CD14-positive monocyte (primary cell): ENCODE results near the gene GNG11. TPM values are rescaled to one million over a fixed set of nuclear protein-coding genes. Genes with fewer than 3 reads are reported as not detected.

ENCODE experiments used
- DNase-seq, 3 donors: peaks; one replicate each; pipeline ENCODE4 v3.0.0-alpha.2; 2011 to 2022
- H2AFZ ChIP-seq: 2 replicates; pipeline ENCODE4 v1.6.0; 2012; ENCODE audit warnings: mild to moderate bottlenecking, low read depth, low read length, inconsistent platforms; ENCODE audit not compliant: insufficient read depth, poor library complexity, severe bottlenecking
- H3K27ac ChIP-seq, 2 donors: 1 replicate in 1 of 2; 2 replicates in 1 of 2; pipeline ENCODE4 v1.5.1; 2012 to 2013; ENCODE audit warnings: low read length in 2 of 2, control low read depth in 1 of 2, inconsistent platforms in 1 of 2, low read depth in 1 of 2, mild to moderate bottlenecking in 1 of 2
- H3K27me3 ChIP-seq, 2 donors: one replicate each; pipeline versions ENCODE4 v1.6.0 to v1.6.1; 2011 to 2013; ENCODE audit warnings: low read length in 2 of 2; ENCODE audit not compliant: control insufficient read depth in 2 of 2, insufficient read depth in 2 of 2
- H3K36me3 ChIP-seq, 2 donors: replicated peaks in 1 of 2; 1 replicate in 1 of 2; 2 replicates in 1 of 2; pipeline versions ENCODE4 v1.5.1 to v1.6.1; 2012 to 2013; ENCODE audit warnings: low read length in 2 of 2, control low read depth in 1 of 2, inconsistent platforms in 1 of 2, mild to moderate bottlenecking in 1 of 2; ENCODE audit not compliant: insufficient read depth in 2 of 2, control insufficient read depth in 1 of 2
- H3K4me1 ChIP-seq, 2 donors: 1 replicate in 1 of 2; 2 replicates in 1 of 2; pipeline versions ENCODE4 v1.5.1 to v1.6.1; 2012 to 2013; ENCODE audit warnings: low read length in 2 of 2, control low read depth in 1 of 2, inconsistent platforms in 1 of 2, mild to moderate bottlenecking in 1 of 2, moderate library complexity in 1 of 2; ENCODE audit not compliant: insufficient read depth in 2 of 2, control insufficient read depth in 1 of 2
- H3K4me2 ChIP-seq: replicated peaks from 2 replicates; pipeline ENCODE3; 2012; ENCODE audit warnings: low read length, moderate library complexity, mild to moderate bottlenecking; ENCODE audit not compliant: poor library complexity, severe bottlenecking; ENCODE audit errors: extremely low read depth
- H3K4me3 ChIP-seq, 3 experiments: fragments of 200-600 bp in 1 of 3; sonication (generic) in 1 of 3; replicated peaks in 1 of 3; 1 replicate in 2 of 3; 2 replicates in 1 of 3; pipeline ENCODE4 v1.5.1; 2011 to 2013; ENCODE audit warnings: low read length in 3 of 3, mild to moderate bottlenecking in 3 of 3, control low read depth in 2 of 3, low read depth in 2 of 3, inconsistent platforms in 1 of 3, moderate library complexity in 1 of 3
- H3K79me2 ChIP-seq: 2 replicates; pipeline ENCODE4 v1.6.0; 2012; ENCODE audit warnings: mild to moderate bottlenecking, control low read depth, inconsistent platforms, low read length, moderate library complexity; ENCODE audit not compliant: insufficient read depth
- H3K9ac ChIP-seq: 2 replicates; pipeline ENCODE4 v1.6.0; 2017; ENCODE audit warnings: low read length, mild to moderate bottlenecking; ENCODE audit not compliant: insufficient read depth, poor library complexity, severe bottlenecking
- H3K9me3 ChIP-seq, 2 donors: replicated peaks in 1 of 2; 1 replicate in 1 of 2; 2 replicates in 1 of 2; pipeline versions ENCODE4 v1.5.1 to v1.6.1; 2012 to 2013; ENCODE audit warnings: low read length in 2 of 2, control low read depth in 1 of 2; ENCODE audit not compliant: control insufficient read depth in 1 of 2, insufficient read depth in 1 of 2
- H4K20me1 ChIP-seq: 2 replicates; pipeline ENCODE4 v1.6.0; 2012; ENCODE audit warnings: mild to moderate bottlenecking, low read length, control low read depth, moderate library complexity; ENCODE audit not compliant: insufficient read depth
- H3K27ac Mint-ChIP-seq, 7 donors: one replicate each; pipeline ENCODE4 v1.8.0; 2020; ENCODE audit warnings: mild to moderate bottlenecking in 7 of 7, mixed read lengths in 7 of 7, moderate library complexity in 6 of 7, inconsistent platforms in 2 of 7
- H3K27me3 Mint-ChIP-seq, 3 donors: one replicate each; pipeline ENCODE4 v1.8.0; 2021 to 2022; ENCODE audit warnings: low read depth in 3 of 3, mild to moderate bottlenecking in 3 of 3, mixed read lengths in 3 of 3, moderate library complexity in 3 of 3, inconsistent platforms in 1 of 3
- H3K36me3 Mint-ChIP-seq, 2 donors: one replicate each; pipeline ENCODE4 v1.8.0; 2020; ENCODE audit warnings: mixed read lengths in 2 of 2, inconsistent platforms in 1 of 2, mild to moderate bottlenecking in 1 of 2
- H3K4me1 Mint-ChIP-seq: one replicate; pipeline ENCODE4 v1.8.0; 2020; ENCODE audit warnings: mild to moderate bottlenecking, mixed read lengths
- H3K4me3 Mint-ChIP-seq, 2 donors: one replicate each; pipeline ENCODE4 v1.8.0; 2020; ENCODE audit warnings: mild to moderate bottlenecking in 2 of 2, mixed read lengths in 2 of 2, moderate library complexity in 1 of 2
- H3K9me3 Mint-ChIP-seq, 7 donors: one replicate each; pipeline ENCODE4 v1.8.0; 2020 to 2022; ENCODE audit warnings: mixed read lengths in 7 of 7, mild to moderate bottlenecking in 6 of 7, moderate library complexity in 6 of 7, inconsistent platforms in 2 of 7
- CTCF ChIP-seq: fragments of 200-600 bp; IDR thresholded peaks from one replicate; pipeline ENCODE4 v1.8.0; 2022; ENCODE audit warnings: antibody characterized with exemption, mild to moderate bottlenecking
- WGBS: methylation state at CpG from one replicate; pipeline ENCODE4 v1.1.5; 2013; ENCODE audit warnings: missing lambda C conversion rate; ENCODE audit not compliant: insufficient coverage; 5-methylcytosine and 5-hydroxymethylcytosine counted together
- intact Hi-C, 2 donors: fragments of 100-400 bp; cut with micrococcal nuclease; formaldehyde crosslinking; loops; one replicate each; pipeline versions ENCODE4 v1.15.0 to v1.15.1; 2023
- polyA plus RNA-seq, 3 donors: library from polyadenylated mRNA; depleted of rRNA in 1 of 3; unstranded in 2 of 3; stranded (reverse) in 1 of 3; fragments of 300-500 nt in 2 of 3; fragments of >200 nt in 1 of 3; fragmentation: Illumina TruSeq in 2 of 3; gene quantifications; 1 replicate in 2 of 3; 2 replicates in 1 of 3; pipeline ENCODE4 v1.2.3, GENCODE V29; 2012 to 2021

GNG11 gene
- polyA plus RNA-seq, 3 donors = 1.0 to 1.6 TPM; not detected in 1

DNA sequence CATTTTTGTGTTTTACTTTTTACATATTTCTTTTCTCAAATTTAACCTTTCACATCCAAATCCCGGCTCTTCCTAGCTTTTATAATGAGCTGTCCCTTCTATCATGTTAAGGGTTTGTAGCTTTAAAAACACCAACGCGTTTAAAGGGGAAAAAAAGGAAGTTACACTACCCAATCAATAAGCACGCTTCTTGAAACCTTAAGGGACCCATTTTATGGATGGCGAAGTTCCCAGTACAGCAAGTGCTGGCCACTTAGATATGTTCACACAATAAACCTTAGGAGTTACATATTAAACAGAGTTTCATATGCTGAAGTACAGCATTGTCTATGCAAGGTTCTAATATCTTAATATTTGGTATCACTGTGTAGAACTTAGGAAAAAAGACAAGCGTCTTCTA is 1.8 kb downstream of the GNG11 start:
- no peak overlapping the region for H2AFZ ChIP-seq
- no peaks in the 10 kb centered on the region for H3K36me3 ChIP-seq
- intact Hi-C loops = no loop called here
- Mint-ChIP-seq H3K4me3 (no peak overlapping the region), H3K27ac (no peak overlapping the region), H3K27me3 (peaks cover 18 to 35% (median 27%) of the 10 kb centered on the region in 3 donors), H3K4me1 (peaks cover 10% of the 10 kb centered on the region), H3K36me3 (no peaks in the 10 kb centered on the region), H3K9me3 (peaks cover 0 to 1% (median 0%) of the 10 kb centered on the region in 7 donors)
- H3K79me2 ChIP-seq = no peaks in the 10 kb centered on the region
- no peaks in the 10 kb centered on the region for H3K9me3 ChIP-seq
- H3K9ac ChIP-seq = no peak overlapping the region
- H3K27ac ChIP-seq = no peak overlapping the region
- TF ChIP-seq CTCF = no peak
- no peaks in the 10 kb centered on the region for H4K20me1 ChIP-seq
- H3K27me3 ChIP-seq = peaks cover 28% of the 10 kb centered on the region in 2 donors
- DNase-seq = no peak
- H3K4me1 ChIP-seq = peaks cover 5 to 6% of the 10 kb centered on the region in 2 donors
- H3K4me3 ChIP-seq = no peak overlapping the region
- no CpG with 5 or more reads among the region's 6 CpGs for WGBS
- H3K4me2 ChIP-seq = no peak overlapping the region

- peaks cover 28% of the 10 kb centered on the region in 2 donors for H3K27me3 ChIP-seq
- no peak overlapping the region for H3K4me2 ChIP-seq
- H3K36me3 ChIP-seq = no peaks in the 10 kb centered on the region
- Mint-ChIP-seq H3K27ac (no peak overlapping the region), H3K4me3 (peak overlapping the region in 1 of 2 donors; percentile 2), H3K9me3 (peaks cover 0 to 1% (median 0%) of the 10 kb centered on the region in 7 donors), H3K27me3 (peaks cover 18 to 35% (median 27%) of the 10 kb centered on the region in 3 donors), H3K4me1 (peaks cover 10% of the 10 kb centered on the region), H3K36me3 (no peaks in the 10 kb centered on the region)
- H4K20me1 ChIP-seq = no peaks in the 10 kb centered on the region
- H2AFZ ChIP-seq = no peak overlapping the region
- no peak overlapping the region for H3K4me3 ChIP-seq
- H3K27ac ChIP-seq = no peak overlapping the region
- DNase-seq = no peak
- TF ChIP-seq CTCF = no peak
- no peaks in the 10 kb centered on the region for H3K79me2 ChIP-seq
- peaks cover 5 to 6% of the 10 kb centered on the region in 2 donors for H3K4me1 ChIP-seq
- no peaks in the 10 kb centered on the region for H3K9me3 ChIP-seq
- intact Hi-C loops = no loop called here
- WGBS = no CpG with 5 or more reads among the region's 1 CpG
- H3K9ac ChIP-seq = no peak overlapping the region
Measured at GRCh38 chr7:93923942-93924341, 2.4 kb downstream of the GNG11 start.
